NOMO-1 treated with dmso at 0.1 percent for 144 hours (cell line): ENCODE measurements around the gene PEAR1.

Experiments used
- DNase-seq: peaks from one replicate; lab custom pipeline; 2025; ENCODE audit not compliant: unreplicated experiment; lab: John Stamatoyannopoulos, UW

The PEAR1 gene

GRCh38 chr1:156859523-156860112 is 33.9 kb upstream of the PEAR1 start:
- DNase-seq: no peak

- no peak for DNase-seq
Measured at GRCh38 chr1:156860113-156860627, 33.3 kb upstream of the PEAR1 start.

GRCh38 chr1:156860628-156861423 is 32.7 kb upstream of the PEAR1 start, which contains the start of gene NTRK1:
NTRK1 (plus strand) TSS chr1:156860865; CDS start chr1:156860935, 70 bp downstream.
- DNase-seq: no peak

GRCh38 chr1:156862584-156862983 is 30.9 kb upstream of the PEAR1 start:
- DNase-seq: no peak

- DNase-seq: no peak
Measured at GRCh38 chr1:156862997-156863599, 30.4 kb upstream of the PEAR1 start.

- DNase-seq: no peak
Measured at GRCh38 chr1:156863631-156864030, 29.9 kb upstream of the PEAR1 start.

GRCh38 chr1:156864796-156865195 is 28.7 kb upstream of the PEAR1 start:
- no peak for DNase-seq

GRCh38 chr1:156865258-156865657 is 28.3 kb upstream of the PEAR1 start:
- DNase-seq: no peak

GRCh38 chr1:156865865-156866248 is 27.7 kb upstream of the PEAR1 start:
- DNase-seq: no peak

- DNase-seq: no peak
Measured at GRCh38 chr1:156866249-156866909, 27.1 kb upstream of the PEAR1 start.

- DNase-seq: no peak
Measured at GRCh38 chr1:156868341-156868740, 25.2 kb upstream of the PEAR1 start.

- DNase-seq: no peak
Measured at GRCh38 chr1:156869455-156869854, 24.1 kb upstream of the PEAR1 start.

GRCh38 chr1:156873659-156874058 is 19.9 kb upstream of the PEAR1 start:
- no peak for DNase-seq

GRCh38 chr1:156874142-156874541 is 19.4 kb upstream of the PEAR1 start:
- no peak for DNase-seq

GRCh38 chr1:156874572-156875340 is 18.8 kb upstream of the PEAR1 start:
- no peak for DNase-seq

- DNase-seq: no peak
Measured at GRCh38 chr1:156875341-156875615, 18.2 kb upstream of the PEAR1 start.

- DNase-seq: no peak
Measured at GRCh38 chr1:156876281-156876680, 17.2 kb upstream of the PEAR1 start.

- no peak for DNase-seq
Measured at GRCh38 chr1:156877433-156878170, 15.9 kb upstream of the PEAR1 start.

GRCh38 chr1:156879876-156880275 is 13.6 kb upstream of the PEAR1 start:
- DNase-seq: no peak

GRCh38 chr1:156880473-156880872 is 13.0 kb upstream of the PEAR1 start:
- DNase-seq: no peak
